Panc1 (cell line): ENCODE data around the gene NR4A1. TPM values are rescaled to one million over a fixed set of nuclear protein-coding genes. Genes with fewer than 3 reads are reported as not detected.

Experiments used
- ATAC-seq: fragments of 200-7000 bp; cut with Tn5 transposase; 2 replicates; pipeline ENCODE4 v1.9.1; 2020; ENCODE audit warnings: mild to moderate bottlenecking, moderate library complexity
- BruUV-seq: library from RNA; stranded (reverse); fragments of 400-500 nt; replicated peaks from 2 replicates; lab custom pipeline; 2021; lab: Mats Ljungman, UMichigan
- CTCF ChIA-PET: fragments of 300-600 bp; sonication (Branson Sonifier 250); formaldehyde crosslinking; loops from one replicate; lab custom pipeline; 2022; ENCODE audit warnings: antibody characterized with exemption; lab: Charles Lee
- POLR2A ChIA-PET: fragments of 300-600 bp; sonication (Branson Sonifier 250); formaldehyde crosslinking; loops from one replicate; lab custom pipeline; 2022; ENCODE audit warnings: antibody characterized with exemption; lab: Charles Lee
- DNase-seq: peaks from one replicate; pipeline ENCODE4 v3.0.0-alpha.2; 2010; ENCODE audit warnings: low read depth, low spot score
- H3K27ac ChIP-seq: 2 replicates; pipeline ENCODE4 v1.5.1; 2011; ENCODE audit warnings: mild to moderate bottlenecking, low read length, inconsistent platforms
- H3K27me3 ChIP-seq: fragments of 200-500 bp; sonication (Bioruptor generic); 2 replicates; pipeline ENCODE4 v1.6.0; 2014; ENCODE audit warnings: low read length, inconsistent platforms; ENCODE audit not compliant: control insufficient read depth, insufficient read depth
- H3K36me3 ChIP-seq: fragments of 200-500 bp; sonication (Bioruptor generic); 2 replicates; pipeline ENCODE4 v1.5.1; 2014; ENCODE audit warnings: inconsistent platforms, mild to moderate bottlenecking, low read length, moderate library complexity; ENCODE audit not compliant: control insufficient read depth, insufficient read depth
- H3K4me1 ChIP-seq: 2 replicates; pipeline ENCODE4 v1.5.1; 2011; ENCODE audit warnings: inconsistent platforms, mild to moderate bottlenecking, low read length, moderate library complexity; ENCODE audit not compliant: control insufficient read depth, insufficient read depth
- H3K4me3 ChIP-seq, 2 experiments: 2 replicates each; pipeline ENCODE4 v1.5.1; 2011 to 2012; ENCODE audit warnings: low read depth in 2 of 2, low read length in 2 of 2, mild to moderate bottlenecking in 2 of 2, inconsistent platforms in 1 of 2, moderate library complexity in 1 of 2
- H3K9me3 ChIP-seq: fragments of 200-500 bp; sonication (Bioruptor generic); 2 replicates; pipeline ENCODE4 v1.5.1; 2014; ENCODE audit warnings: low read depth, mild to moderate bottlenecking, inconsistent platforms, low read length, moderate library complexity; ENCODE audit not compliant: control insufficient read depth, insufficient read depth
- CTCF ChIP-seq: fragments of 450-650 bp; IDR thresholded peaks from 2 replicates; pipeline ENCODE4 v1.5.1; 2017; ENCODE audit warnings: mild to moderate bottlenecking
- POLR2AphosphoS5 ChIP-seq: IDR thresholded peaks from 2 replicates; pipeline ENCODE4 v1.6.1; 2012; ENCODE audit warnings: mild to moderate bottlenecking, low read depth, low read length, moderate library complexity
- REST ChIP-seq, 2 experiments: IDR thresholded peaks; 2 replicates each; pipeline ENCODE4 v1.6.1; 2011 to 2012; ENCODE audit warnings: low read depth in 2 of 2, control low read depth in 1 of 2, low read length in 1 of 2, mild to moderate bottlenecking in 1 of 2, moderate library complexity in 1 of 2; ENCODE audit not compliant: insufficient read depth in 1 of 2
- SIN3A ChIP-seq: IDR thresholded peaks from 2 replicates; pipeline ENCODE4 v1.6.1; 2012; ENCODE audit warnings: low read depth, mild to moderate bottlenecking, low read length, moderate library complexity, borderline replicate concordance; ENCODE audit not compliant: insufficient read depth
- TCF7L2 ChIP-seq: IDR thresholded peaks from 2 replicates; pipeline ENCODE4 v1.6.1; 2011; ENCODE audit warnings: mild to moderate bottlenecking, low read depth, low read length, inconsistent platforms
- in situ Hi-C: cut with HindIII; loops from 2 replicates; pipeline ENCODE4 v1.10.0; 2016; ENCODE audit warnings: low sequenced_read_pairs, low pct_unique_long_range_greater_than_20kb
- intact Hi-C: fragments of 100-400 bp; cut with micrococcal nuclease; formaldehyde crosslinking; loops from one replicate; pipeline ENCODE4 v1.10.0; 2022; ENCODE audit not compliant: unreplicated experiment
- total RNA-seq: library from RNA; stranded (reverse); gene quantifications from one replicate; pipeline ENCODE4 v1.2.1, GENCODE V29; 2021; ENCODE audit not compliant: unreplicated experiment

NR4A1 gene
- total RNA-seq, 1 experiment from 2014 or later = 2.0 TPM

GRCh38 chr12:52036587-52037171 lies 14.6 kb upstream of the NR4A1 start:
- in situ Hi-C loops (no loop called here), intact Hi-C loops (no loop called here)
- ATAC-seq = peak; percentile 58
- Histone ChIP-seq H3K36me3 (no peaks in the 10 kb centered on the region), H3K27ac (no peak overlapping the region), H3K4me3 (peak overlapping the region; percentile 44 to 54), H3K27me3 (0 out of 2 replicates have a peak, but pooled peaks cover 2% of the 10 kb centered on the region), H3K4me1 (0 out of 2 replicates have a peak, but pooled peaks cover 5% of the 10 kb centered on the region), H3K9me3 (no peaks in the 10 kb centered on the region)
- BruUV-seq = no TSS peak
- TF ChIP-seq TCF7L2 = 0 out of 2 replicates have a peak, but pooled peaks have one; percentile 10
- TF ChIP-seq POLR2AphosphoS5 = no peak
- ChIA-PET POLR2A (no interaction called here), CTCF (no interaction called here)
- no peak for DNase-seq

- in situ Hi-C loops = no loop called here
- DNase-seq (no peak), ATAC-seq (no peak)
- ChIA-PET CTCF (interaction anchor here (0.7 kb wide), 1 partner anchor 12 kb away, joined by 3 read pairs; no protein-coding TSS in a partner anchor), POLR2A (interaction anchor here (0.6 kb wide), 2 partner anchors 33 to 210 kb away, joined by 3 to 10 read pairs; partner anchors contain the start of gene ATG101)
- 0 out of 2 replicates have a peak, but pooled peaks cover 5% of the 10 kb centered on the region for H3K4me1 ChIP-seq
- no peaks in the 10 kb centered on the region for H3K36me3 ChIP-seq
- H3K27ac ChIP-seq = no peak overlapping the region
- intact Hi-C loops = no loop called here
- 0 out of 2 replicates have a peak, but pooled peaks cover 2% of the 10 kb centered on the region for H3K27me3 ChIP-seq
- no peaks in the 10 kb centered on the region for H3K9me3 ChIP-seq
- TF ChIP-seq REST (IDR thresholded peaks at IDR 0.05; ENCODE audit: insufficient read depth in 1 of 2, low read depth in 2 of 2, low read length in 1 of 2) (no peak), SIN3A (no peak), POLR2AphosphoS5 (no peak), TCF7L2 (no peak)
- BruUV-seq = no TSS peak
- peak overlapping the region; percentile 44 to 47 for H3K4me3 ChIP-seq
Observed at GRCh38 chr12:52037248-52037861, 13.9 kb upstream of the NR4A1 start.

- BruUV-seq = no TSS peak
- ChIA-PET CTCF (interaction anchor here (0.6 kb wide), 1 partner anchor 857 kb away, joined by 3 read pairs; no protein-coding TSS in a partner anchor), POLR2A (no interaction called here)
- Histone ChIP-seq H3K36me3 (no peaks in the 10 kb centered on the region), H3K4me1 (0 out of 2 replicates have a peak, but pooled peaks cover 5% of the 10 kb centered on the region), H3K27me3 (0 out of 2 replicates have a peak, but pooled peaks cover 2% of the 10 kb centered on the region), H3K4me3 (no peak overlapping the region), H3K9me3 (no peaks in the 10 kb centered on the region), H3K27ac (no peak overlapping the region)
- DNase-seq (no peak), ATAC-seq (no peak)
- in situ Hi-C loops (no loop called here), intact Hi-C loops (no loop called here)
- TF ChIP-seq SIN3A = no peak
- no peak for TF ChIP-seq TCF7L2
- no peak for TF ChIP-seq POLR2AphosphoS5
- no peak for TF ChIP-seq REST (IDR thresholded peaks at IDR 0.05; ENCODE audit: insufficient read depth in 1 of 2, low read depth in 2 of 2, low read length in 1 of 2)
- TF ChIP-seq CTCF = no peak
Observed at GRCh38 chr12:52038447-52038846, 12.8 kb upstream of the NR4A1 start.
